Upper lobe of left lung (tissue), 4 donors: ENCODE measurements around the gene ETS1.

ENCODE experiments used
- CTCF ChIP-seq, 6 experiments: fragments of 450-650 bp in 4 of 6; fragments of 200-600 bp in 2 of 6; sonication (generic) in 2 of 6; IDR thresholded peaks; one replicate each; pipeline ENCODE4 v1.5.1; 2016 to 2019; ENCODE audit warnings: antibody characterized with exemption in 6 of 6
- EP300 ChIP-seq, 4 donors: sonication (generic); formaldehyde crosslinking; IDR thresholded peaks; one replicate each; pipeline ENCODE4 v1.5.1; 2017; ENCODE audit warnings: antibody characterized with exemption in 4 of 4, control low read depth in 2 of 4
- POLR2A ChIP-seq, 4 donors: fragments of 450-650 bp; IDR thresholded peaks; one replicate each; pipeline ENCODE4 v1.5.1; 2016 to 2017; ENCODE audit warnings: antibody characterized with exemption in 4 of 4, mild to moderate bottlenecking in 2 of 4
- POLR2AphosphoS5 ChIP-seq, 2 donors: sonication (generic); formaldehyde crosslinking; IDR thresholded peaks; one replicate each; pipeline ENCODE4 v1.5.1; 2017; ENCODE audit warnings: antibody characterized with exemption in 2 of 2

- no peak for TF ChIP-seq CTCF (IDR thresholded peaks at IDR 0.05)
- TF ChIP-seq EP300 (IDR thresholded peaks at IDR 0.05): no peak
- TF ChIP-seq POLR2A (IDR thresholded peaks at IDR 0.05): no peak
- no peak for TF ChIP-seq POLR2AphosphoS5 (IDR thresholded peaks at IDR 0.05)
Measured at GRCh38 chr11:128465531-128465930, 121.8 kb downstream of the ETS1 start.
